Motor neuron (in vitro differentiated cells): ENCODE data around the gene ADGRG3. TPM values are rescaled to one million over a fixed set of nuclear protein-coding genes. Genes with fewer than 3 reads are reported as not detected.
A peak's percentile ranks its signal among the peaks of the same experiment; 100 is the strongest.

Experiments
- ATAC-seq, 8 experiments: fragments of 200-7000 bp; cut with Tn5 transposase; replicated peaks in 6 of 8; 2 replicates each; pipeline ENCODE4 v1.8.0; 2021; ENCODE audit warnings: mild to moderate bottlenecking in 8 of 8, moderate library complexity in 8 of 8
- H3K27ac ChIP-seq, 2 donors: fragments of 250-450 bp; sonication (Bioruptor Pico); 2 replicates each; pipeline ENCODE4 v1.9.0; 2021; ENCODE audit warnings: antibody characterized with exemption in 2 of 2, mild to moderate bottlenecking in 2 of 2, moderate library complexity in 1 of 2
- H3K4me1 ChIP-seq, 2 donors: fragments of 250-450 bp; sonication (Bioruptor Pico); replicated peaks in 1 of 2; 2 replicates each; pipeline ENCODE4 v1.6.1; 2021; ENCODE audit warnings: antibody characterized with exemption in 2 of 2, mild to moderate bottlenecking in 2 of 2, moderate library complexity in 1 of 2
- H3K4me3 ChIP-seq, 5 donors: fragments of 250-450 bp; sonication (Bioruptor Pico); 2 replicates each; pipeline ENCODE4 v1.9.0; 2021; ENCODE audit warnings: antibody characterized with exemption in 5 of 5, mild to moderate bottlenecking in 5 of 5, moderate library complexity in 4 of 5
- WGBS, 10 experiments: fragments of 450-650 bp; shearing (Covaris generic); methylation state at CpG; one replicate each; pipeline ENCODE4 v1.0.0; 2022; 5-methylcytosine and 5-hydroxymethylcytosine counted together
- in situ Hi-C, 9 experiments: fragments of 400-800 bp; cut with MboI; loops; one replicate each; pipeline ENCODE4 v1.15.0; 2021; ENCODE audit warnings: low sequenced_read_pairs in 9 of 9, low pct_unique_long_range_greater_than_20kb in 2 of 9; ENCODE audit not compliant: unreplicated experiment in 9 of 9
- total RNA-seq, 8 experiments: library from RNA; unstranded; fragments of 300-600 nt; gene quantifications; 2 replicates each; pipeline versions ENCODE4 v1.2.3 to v1.2.4, GENCODE V29; 2022

Gene ADGRG3
- total RNA-seq, 8 experiments from 2014 or later: 0.10 to 1.1 (median 0.31) TPM; not detected in 2

- 40 to 83% methylated on average over 1 of the region's 9 CpGs; no CpG with 5 or more reads in 8 of the 10 experiments for WGBS, 10 experiments
- H3K4me3 ChIP-seq: no peak overlapping the region
- peaks cover 40 to 45% of the 10 kb centered on the region in 2 donors for H3K4me1 ChIP-seq
- ATAC-seq: no peak
- no peak overlapping the region for H3K27ac ChIP-seq
- in situ Hi-C loops: no loop called here
These were observed 24.2 kb upstream of the ADGRG3 start for GRCh38 chr16:57643910-57644309.

- WGBS, 10 experiments: 90 to 100% (median 93%) methylated on average over 2 to 8 of the region's 11 CpGs; no CpG with 5 or more reads in 7 of the 10 experiments
- in situ Hi-C loops: no loop called here
- Histone ChIP-seq H3K4me1 (peaks cover 39 to 43% of the 10 kb centered on the region in 2 donors), H3K4me3 (no peak overlapping the region), H3K27ac (no peak overlapping the region)
- no peak for ATAC-seq
These were observed 23.6 kb upstream of the ADGRG3 start for GRCh38 chr16:57644383-57645014.

GRCh38 chr16:57645169-57645568 lies 22.9 kb upstream of the ADGRG3 start:
- in situ Hi-C loops: no loop called here
- Histone ChIP-seq H3K4me3 (no peak overlapping the region), H3K27ac (no peak overlapping the region), H3K4me1 (peaks cover 34 to 37% of the 10 kb centered on the region in 2 donors)
- ATAC-seq: peak in 2 of 8 experiments; percentile 9 to 12
- 30 to 100% methylated on average over 1 to 2 of the region's 10 CpGs; no CpG with 5 or more reads in 8 of the 10 experiments for WGBS, 10 experiments

- no peak overlapping the region for H3K4me3 ChIP-seq
- in situ Hi-C loops: no loop called here
- WGBS, 10 experiments: 47 to 100% (median 80%) methylated on average over 1 to 5 of the region's 24 CpGs; no CpG with 5 or more reads in 5 of the 10 experiments
- peak in 4 of 8 experiments; percentile 31 to 55 (median 44) for ATAC-seq
- peak overlapping the region in 1 of 2 donors; percentile 4 for H3K27ac ChIP-seq
- H3K4me1 ChIP-seq: peaks cover 28 to 31% of the 10 kb centered on the region in 2 donors
These were observed 22.3 kb upstream of the ADGRG3 start for GRCh38 chr16:57645691-57646387.

GRCh38 chr16:57646388-57647039 lies 21.6 kb upstream of the ADGRG3 start:
- WGBS, 10 experiments: 20 to 100% (median 83%) methylated on average over 1 to 4 of the region's 14 CpGs; no CpG with 5 or more reads in 3 of the 10 experiments
- Histone ChIP-seq H3K4me3 (no peak overlapping the region), H3K4me1 (peaks cover 21 to 25% of the 10 kb centered on the region in 2 donors), H3K27ac (no peak overlapping the region)
- ATAC-seq: peak in 1 of 8 experiments; percentile 4
- in situ Hi-C loops: no loop called here

GRCh38 chr16:57647136-57647875 lies 20.8 kb upstream of the ADGRG3 start:
- no peak for ATAC-seq
- no peak overlapping the region for H3K27ac ChIP-seq
- in situ Hi-C loops: no loop called here
- peaks cover 17 to 22% of the 10 kb centered on the region in 2 donors for H3K4me1 ChIP-seq
- WGBS, 10 experiments: 0 to 93% (median 83%) methylated on average over 1 to 4 of the region's 10 CpGs; no CpG with 5 or more reads in 5 of the 10 experiments
- no peak overlapping the region for H3K4me3 ChIP-seq

GRCh38 chr16:57648125-57648524 lies 20.0 kb upstream of the ADGRG3 start:
- no peak overlapping the region for H3K27ac ChIP-seq
- WGBS, 10 experiments: 57 to 100% (median 81%) methylated on average over 1 to 5 of the region's 5 CpGs; no CpG with 5 or more reads in 3 of the 10 experiments
- H3K4me1 ChIP-seq: peaks cover 13 to 15% of the 10 kb centered on the region in 2 donors
- no peak overlapping the region for H3K4me3 ChIP-seq
- in situ Hi-C loops: no loop called here
- no peak for ATAC-seq

GRCh38 chr16:57648581-57649442 lies 19.3 kb upstream of the ADGRG3 start:
- peaks cover 7 to 14% of the 10 kb centered on the region in 2 donors for H3K4me1 ChIP-seq
- H3K27ac ChIP-seq: no peak overlapping the region
- in situ Hi-C loops: no loop called here
- WGBS, 10 experiments: 0 to 75% (median 32%) methylated on average over 2 to 9 of the region's 18 CpGs; no CpG with 5 or more reads in 2 of the 10 experiments
- no peak overlapping the region for H3K4me3 ChIP-seq
- ATAC-seq: peak; percentile 44 to 93 (median 52)

- 57 to 87% (median 65%) methylated on average over 1 to 3 of the region's 6 CpGs; no CpG with 5 or more reads in 5 of the 10 experiments for WGBS, 10 experiments
- Histone ChIP-seq H3K4me1 (peaks cover 7 to 14% of the 10 kb centered on the region in 2 donors), H3K27ac (no peak overlapping the region), H3K4me3 (no peak overlapping the region)
- peak in 1 of 8 experiments; percentile 29 for ATAC-seq
- in situ Hi-C loops: no loop called here
These were observed 18.7 kb upstream of the ADGRG3 start for GRCh38 chr16:57649443-57649751.

- Histone ChIP-seq H3K27ac (no peak overlapping the region), H3K4me3 (no peak overlapping the region), H3K4me1 (peaks cover 7 to 14% of the 10 kb centered on the region in 2 donors)
- 30 to 100% (median 80%) methylated on average over 1 to 4 of the region's 7 CpGs; no CpG with 5 or more reads in 5 of the 10 experiments for WGBS, 10 experiments
- no peak for ATAC-seq
- in situ Hi-C loops: no loop called here
These were observed 18.3 kb upstream of the ADGRG3 start for GRCh38 chr16:57649846-57650245.

GRCh38 chr16:57651344-57652333 lies 16.5 kb upstream of the ADGRG3 start:
- H3K27ac ChIP-seq: no peak overlapping the region
- H3K4me1 ChIP-seq: peaks cover 0 to 2% of the 10 kb centered on the region in 2 donors
- WGBS, 10 experiments: 39 to 100% (median 80%) methylated on average over 1 to 7 of the region's 10 CpGs; no CpG with 5 or more reads in 2 of the 10 experiments
- no peak overlapping the region for H3K4me3 ChIP-seq
- in situ Hi-C loops: no loop called here
- ATAC-seq: no peak
